DMS53 treated with DMSO at 0.1 percent for 48 hours (cell line): ENCODE measurements around the gene FSTL4.

Source experiments
- DNase-seq: peaks from one replicate; lab custom pipeline; 2025; ENCODE audit not compliant: unreplicated experiment; lab: John Stamatoyannopoulos, UW

The FSTL4 gene

GRCh38 chr5:133612249-133612860 lies at the start of gene FSTL4:
Gene FSTL4, minus strand, starts transcription at chr5:133612541.
- peak; percentile 87 for DNase-seq

DNA sequence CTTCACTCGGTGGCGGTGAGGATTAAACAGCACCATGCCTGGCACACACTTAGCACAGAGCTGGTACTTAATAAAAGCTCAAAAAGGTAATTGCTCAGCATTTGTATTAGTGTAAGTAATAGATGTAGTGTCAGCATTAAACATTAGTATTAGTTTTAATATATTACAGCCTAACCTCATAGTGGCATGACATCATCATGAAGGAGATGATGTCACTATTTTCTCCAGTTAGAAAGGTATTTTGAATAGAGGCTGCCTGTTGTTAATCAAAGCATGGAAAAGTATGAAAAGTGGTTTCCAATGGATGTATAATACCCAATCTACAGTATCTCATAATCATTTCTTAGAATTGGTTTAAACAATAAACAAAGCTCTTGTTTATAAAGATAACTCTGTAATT lies 49.0 kb upstream of the FSTL4 start:
- DNase-seq: no peak

DNA sequence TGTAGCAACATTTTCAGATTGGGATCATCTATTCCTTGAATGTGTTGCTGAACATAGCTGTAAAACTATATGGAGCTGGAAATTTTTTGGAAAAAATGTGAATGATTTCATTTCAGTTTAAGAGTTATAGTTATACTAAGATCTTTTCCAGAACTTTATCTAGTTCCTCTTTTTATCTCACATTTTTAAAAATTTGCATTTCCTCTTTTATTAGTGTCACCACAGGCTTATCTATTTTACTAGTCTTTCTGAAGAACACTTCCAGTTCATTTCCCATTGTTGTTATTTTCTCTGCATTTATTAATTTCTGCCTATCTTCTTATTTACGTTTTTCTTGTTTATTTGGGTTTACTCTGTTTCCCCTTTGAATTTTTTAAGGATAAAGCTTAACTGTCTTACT lies 46.0 kb upstream of the FSTL4 start:
- no peak for DNase-seq

DNA sequence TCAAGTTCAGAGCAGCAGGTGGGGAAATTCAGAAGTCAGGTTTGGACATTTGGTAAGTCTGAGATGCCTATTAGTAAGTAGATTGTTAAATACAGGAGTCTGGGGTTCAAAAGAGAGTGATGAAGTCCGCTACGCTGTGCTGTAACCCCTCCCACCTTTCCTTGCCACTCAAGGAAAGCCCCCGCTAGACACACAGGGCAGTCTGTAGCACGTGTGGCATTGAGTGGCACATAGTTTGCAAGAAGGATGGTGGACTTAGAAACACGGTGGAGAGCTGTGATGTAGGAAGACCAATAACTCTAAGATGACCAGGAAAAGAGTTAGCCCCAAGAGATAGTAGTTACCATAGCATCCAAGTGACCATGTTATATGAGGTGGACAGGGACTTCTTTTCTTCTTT lies 44.7 kb upstream of the FSTL4 start:
- no peak for DNase-seq

DNA sequence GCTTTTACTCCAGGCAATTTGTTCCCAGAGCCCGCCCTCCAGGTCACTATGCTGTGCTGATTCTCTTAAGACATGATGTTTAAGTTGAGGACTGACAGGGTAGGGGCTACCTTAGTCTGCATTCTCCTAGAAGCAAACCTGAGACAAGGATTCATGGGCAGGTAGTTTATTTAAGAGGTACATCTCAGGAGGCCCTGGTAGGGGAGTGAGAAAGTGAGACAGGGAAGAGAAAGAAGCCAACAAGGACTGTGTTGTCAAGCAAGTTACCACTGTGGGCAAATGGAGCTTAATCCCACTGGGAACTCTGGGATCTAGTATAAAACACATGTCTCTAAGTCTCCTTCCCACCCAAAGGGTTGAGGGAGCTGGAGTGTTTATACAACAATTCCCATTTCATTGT lies 43.6 kb upstream of the FSTL4 start:
- DNase-seq: no peak

GRCh38 chr5:133653760-133654049 lies 41.4 kb upstream of the FSTL4 start:
- no peak for DNase-seq

DNA sequence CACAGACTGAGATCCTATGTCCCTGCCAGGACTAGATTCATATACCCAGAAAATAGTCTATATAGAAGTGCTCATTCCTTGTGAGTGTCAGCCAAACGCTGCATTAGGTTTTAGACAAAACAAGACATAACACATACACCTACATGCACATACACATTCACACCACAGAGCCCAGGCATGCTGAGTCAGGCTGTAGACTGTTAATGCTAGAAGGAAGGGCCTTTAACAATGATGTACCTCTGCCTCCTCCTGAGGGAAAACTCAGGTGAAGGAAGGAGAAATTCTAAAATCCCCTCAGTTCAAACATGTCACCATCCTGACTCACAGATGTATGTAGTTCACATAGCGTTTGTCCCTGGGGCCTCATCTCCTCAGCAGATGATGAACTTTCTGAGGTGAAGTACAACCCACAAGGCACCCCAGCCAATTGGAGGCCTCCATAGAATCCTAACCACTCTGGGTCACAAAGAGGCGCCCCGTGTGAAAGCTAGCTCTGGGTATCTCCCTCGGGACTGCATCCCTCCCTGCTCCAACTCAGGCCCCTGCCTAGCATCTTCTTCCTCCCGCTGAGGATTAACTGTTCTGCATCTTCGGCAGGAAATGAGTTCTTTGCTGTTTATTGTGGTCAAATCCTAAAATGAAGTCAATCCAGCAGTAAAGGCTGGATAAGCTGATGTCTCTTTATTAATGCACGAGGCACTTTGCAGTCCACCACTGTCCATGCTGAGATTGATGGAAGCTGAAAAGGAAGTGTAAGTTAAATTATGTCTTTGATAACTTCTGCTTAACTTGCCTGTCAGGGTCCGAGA lies 40.8 kb upstream of the FSTL4 start:
- DNase-seq: no peak

- no peak for DNase-seq
Observed at GRCh38 chr5:133644000-133644865, 31.9 kb upstream of the FSTL4 start.

GRCh38 chr5:133643365-133643764 lies 31.0 kb upstream of the FSTL4 start:
- no peak for DNase-seq

DNA sequence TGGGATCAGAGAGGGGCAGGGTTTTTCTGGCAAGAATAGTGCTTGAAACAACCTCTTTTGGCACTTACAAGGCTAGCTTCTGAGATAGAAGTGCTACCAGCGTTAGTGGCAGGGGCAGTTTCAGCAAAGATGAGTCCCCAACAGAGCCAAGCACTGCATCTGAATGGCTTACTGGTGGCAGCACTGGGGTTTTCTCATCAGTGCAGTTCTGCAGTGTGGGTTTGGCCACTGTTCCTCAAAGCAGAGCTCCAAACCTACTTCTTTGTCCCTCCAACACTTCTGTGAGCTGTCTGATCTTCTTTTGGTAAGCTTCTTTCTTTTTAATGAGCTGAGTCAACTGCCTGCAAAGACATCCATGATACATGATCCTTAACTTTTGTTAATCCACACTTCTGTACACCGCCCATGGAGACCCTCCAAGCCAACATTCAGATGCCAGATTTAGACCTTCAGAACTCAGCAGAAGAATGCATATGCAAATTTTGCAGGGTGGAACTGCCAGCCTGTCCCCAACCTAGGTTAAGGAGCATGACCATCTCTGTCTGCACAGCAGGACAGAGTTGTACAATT lies 29.9 kb upstream of the FSTL4 start:
- no peak for DNase-seq

GRCh38 chr5:133641683-133642082 lies 29.3 kb upstream of the FSTL4 start:
- DNase-seq: no peak

DNA sequence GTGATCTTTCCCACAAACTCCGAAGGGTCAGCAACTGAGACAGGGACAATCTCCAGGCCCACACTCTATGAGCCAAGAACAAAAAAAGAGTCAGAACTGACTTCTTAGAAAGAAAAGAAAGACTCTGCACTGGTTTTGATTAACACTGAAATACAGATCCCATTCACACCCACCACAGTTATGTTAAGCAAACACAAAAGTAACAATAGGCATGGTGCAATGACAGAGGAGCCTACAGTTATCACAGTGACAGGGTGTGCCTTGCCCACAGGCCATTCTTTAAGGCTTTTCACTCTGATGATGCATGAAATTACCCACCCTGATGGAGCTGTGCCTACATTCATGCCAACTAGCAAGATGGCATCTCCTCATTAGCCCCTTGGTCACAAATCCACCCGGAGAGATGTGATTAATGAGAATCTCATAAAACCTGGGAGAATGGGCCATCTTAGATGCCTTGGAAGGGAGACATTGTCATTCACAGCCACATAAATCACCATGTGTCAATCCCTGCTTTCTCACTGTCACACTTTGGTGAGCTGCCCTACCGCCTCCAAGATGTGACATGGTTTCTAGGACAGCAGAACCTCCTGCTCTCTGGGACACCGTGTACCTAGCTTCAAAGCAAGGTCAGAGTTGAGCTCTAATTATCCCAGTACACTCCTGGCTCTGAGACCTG lies 27.6 kb upstream of the FSTL4 start:
- no peak for DNase-seq

DNA sequence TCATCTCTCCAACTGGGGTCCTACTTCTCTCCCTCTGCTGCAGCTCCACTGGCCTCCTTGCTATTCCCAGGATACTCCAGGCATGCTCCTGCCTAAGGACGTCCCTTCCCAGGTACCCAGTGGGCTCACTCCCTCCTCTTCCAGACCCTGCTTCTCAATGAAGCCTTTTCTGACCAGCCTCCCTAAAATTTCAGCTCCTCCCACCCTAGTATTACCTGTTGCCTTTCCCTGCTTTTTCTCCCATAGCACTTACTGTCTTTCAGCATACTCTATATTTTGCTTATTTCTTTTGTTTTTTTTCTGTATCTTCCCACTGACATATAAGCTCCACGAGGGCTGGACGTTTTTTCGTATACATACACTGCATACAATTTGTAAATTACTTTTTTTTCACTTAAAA lies 26.1 kb upstream of the FSTL4 start:
- no peak for DNase-seq

GRCh38 chr5:133637206-133637605 lies 24.9 kb upstream of the FSTL4 start:
- no peak for DNase-seq

GRCh38 chr5:133635051-133635450 lies 22.7 kb upstream of the FSTL4 start:
- peak; percentile 31 for DNase-seq

DNA sequence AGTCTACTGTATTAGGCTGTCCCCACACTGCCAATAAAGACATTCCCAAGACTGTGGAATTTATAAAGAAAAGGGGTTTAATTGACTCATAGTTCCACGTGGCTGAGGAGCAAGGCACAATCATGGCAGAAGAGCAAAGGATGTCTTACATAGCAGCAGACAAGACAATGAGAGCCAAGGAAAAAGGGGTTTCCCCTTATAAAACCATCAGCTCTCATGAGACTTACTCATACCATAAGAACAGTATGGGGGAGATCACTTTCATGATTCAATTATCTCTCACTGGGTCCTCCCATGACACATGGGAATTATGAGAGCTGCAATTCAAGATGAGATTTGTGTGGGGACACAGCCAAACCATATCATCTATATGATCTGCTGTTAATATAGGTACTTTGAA lies 14.8 kb upstream of the FSTL4 start:
- no peak for DNase-seq

DNA sequence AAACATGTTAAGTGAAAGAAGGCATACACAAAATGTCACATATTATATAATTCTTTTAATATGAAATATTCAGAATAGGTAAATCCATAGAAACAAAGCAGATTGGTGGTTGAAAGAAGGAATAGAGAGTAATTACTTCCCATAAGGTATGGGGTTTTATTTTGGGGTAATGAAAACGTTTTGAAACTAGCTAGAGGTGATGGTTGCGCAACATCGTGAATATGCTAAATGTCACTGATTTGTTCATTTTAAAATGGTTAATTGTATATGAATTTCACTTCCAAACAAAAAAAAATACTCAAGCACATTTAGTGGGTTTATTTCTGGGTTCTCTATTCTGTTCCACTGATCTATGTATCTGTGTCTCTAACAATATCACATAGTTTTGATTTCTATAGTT lies 12.0 kb upstream of the FSTL4 start:
- DNase-seq: no peak

GRCh38 chr5:133618141-133618540 lies 5.8 kb upstream of the FSTL4 start:
- DNase-seq: peak; percentile 53

- no peak for DNase-seq
Observed at GRCh38 chr5:133613743-133614142, 1.4 kb upstream of the FSTL4 start.

DNA sequence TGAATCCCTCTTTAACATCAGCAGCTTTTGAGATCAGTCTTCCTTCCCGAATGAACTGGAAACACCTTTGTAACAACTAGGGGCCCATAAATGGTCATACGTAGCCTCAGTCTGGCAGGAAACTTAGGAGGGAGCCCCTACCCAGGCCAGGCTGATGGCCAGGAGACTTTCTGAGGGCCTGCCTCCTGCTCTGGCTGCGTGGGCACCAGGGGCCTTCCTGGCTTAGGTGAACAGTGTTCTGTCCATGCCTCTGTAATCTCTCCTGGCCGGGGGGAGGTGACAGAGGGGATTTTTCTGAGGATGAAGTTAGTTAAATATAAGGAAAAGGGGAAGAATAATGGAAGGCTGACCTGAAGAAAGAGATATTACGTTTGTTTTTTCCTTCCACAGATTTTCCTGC lies 843 bp upstream of the FSTL4 start:
- no peak for DNase-seq
